Right cardiac atrium (tissue), 5 donors: ENCODE results near the gene STXBP5. TPM values are rescaled to one million over a fixed set of nuclear protein-coding genes. Genes with fewer than 3 reads are reported as not detected.

ENCODE experiments used
- ATAC-seq, 2 donors: fragments of 200-7000 bp; cut with Tn5 transposase; one replicate each; pipeline versions ENCODE4 v1.8.0 to v1.9.1; 2020; ENCODE audit warnings: moderate library complexity in 2 of 2, mild to moderate bottlenecking in 1 of 2
- DNase-seq, 3 donors: peaks; one replicate each; pipeline ENCODE4 v3.0.0-alpha.2; 2020
- H3K27ac ChIP-seq: one replicate; pipeline ENCODE4 v1.5.1; 2013; ENCODE audit warnings: mild to moderate bottlenecking, low read length, control low read depth, moderate library complexity
- H3K27me3 ChIP-seq: one replicate; pipeline ENCODE4 v1.6.1; 2013; ENCODE audit not compliant: control insufficient read depth, insufficient read depth
- H3K4me1 ChIP-seq: one replicate; pipeline ENCODE4 v1.6.1; 2013; ENCODE audit warnings: low read length; ENCODE audit not compliant: control insufficient read depth, insufficient read depth
- H3K4me3 ChIP-seq: one replicate; pipeline ENCODE4 v1.5.1; 2013; ENCODE audit warnings: low read length, control low read depth
- H3K9me3 ChIP-seq: one replicate; pipeline ENCODE4 v1.6.1; 2013; ENCODE audit warnings: low read length; ENCODE audit not compliant: control insufficient read depth
- WGBS: extraction: QIAGEN DNeasy Blood & Tissue Kit; methylation state at CpG from one replicate; pipeline ENCODE4 v1.1.7; 2013; 5-methylcytosine and 5-hydroxymethylcytosine counted together
- intact Hi-C, 4 donors: fragments of 100-400 bp; cut with DNase I; formaldehyde crosslinking; loops; one replicate each; pipeline versions ENCODE4 v1.11.0 to v1.14.0; 2022 to 2023
- polyA plus RNA-seq: library from polyadenylated mRNA; stranded (reverse); fragments of 200-250 nt; gene quantifications from one replicate; pipeline ENCODE4 v1.2.3, GENCODE V29; 2013
- total RNA-seq, 4 donors: library from RNA; stranded (reverse); fragmentation: NEBNext Ultra II Directional; extraction: Animal tissue kit (Norgen Biotek cat#: 25700); gene quantifications; one replicate each; pipeline ENCODE4 v1.2.1, GENCODE V29; 2021
- donor health status: healthy with polysubstance abuse.
- donor health status: DM: no; HTN: yes; CAD: no.
- donor health status: DM: no; HTN: no; CAD: no.
- donor health status: DM: no; HTN: yes; CAD: no; lungs with severe emphysema.
- donor health status: DM: yes; HTN: yes; CAD: no.

STXBP5 gene
- total and polyA plus RNA-seq, 5 donors, result 6.4 to 13.0 (median 12.1) TPM

GRCh38 chr6:147384737-147385710, 180.8 kb downstream of the STXBP5 start:
- intact Hi-C loops, result no loop called here
- H3K27me3 ChIP-seq, result no peaks in the 10 kb centered on the region
- WGBS, result 82% methylated on average over 6 of the region's 6 CpGs
- ATAC-seq (no peak), DNase-seq (no peak)
- no peaks in the 10 kb centered on the region for H3K9me3 ChIP-seq
- H3K27ac ChIP-seq, result no peak overlapping the region
- no peaks in the 10 kb centered on the region for H3K4me1 ChIP-seq
- H3K4me3 ChIP-seq, result no peak overlapping the region

- H3K4me3 ChIP-seq, result no peak overlapping the region
- H3K9me3 ChIP-seq, result no peaks in the 10 kb centered on the region
- DNase-seq (no peak), ATAC-seq (no peak)
- no peaks in the 10 kb centered on the region for H3K27me3 ChIP-seq
- no peak overlapping the region for H3K27ac ChIP-seq
- intact Hi-C loops, result no loop called here
- H3K4me1 ChIP-seq, result no peaks in the 10 kb centered on the region
- 91% methylated on average over 1 of the region's 1 CpG for WGBS
These were observed 185.2 kb downstream of the STXBP5 start for GRCh38 chr6:147389463-147389862.

DNA sequence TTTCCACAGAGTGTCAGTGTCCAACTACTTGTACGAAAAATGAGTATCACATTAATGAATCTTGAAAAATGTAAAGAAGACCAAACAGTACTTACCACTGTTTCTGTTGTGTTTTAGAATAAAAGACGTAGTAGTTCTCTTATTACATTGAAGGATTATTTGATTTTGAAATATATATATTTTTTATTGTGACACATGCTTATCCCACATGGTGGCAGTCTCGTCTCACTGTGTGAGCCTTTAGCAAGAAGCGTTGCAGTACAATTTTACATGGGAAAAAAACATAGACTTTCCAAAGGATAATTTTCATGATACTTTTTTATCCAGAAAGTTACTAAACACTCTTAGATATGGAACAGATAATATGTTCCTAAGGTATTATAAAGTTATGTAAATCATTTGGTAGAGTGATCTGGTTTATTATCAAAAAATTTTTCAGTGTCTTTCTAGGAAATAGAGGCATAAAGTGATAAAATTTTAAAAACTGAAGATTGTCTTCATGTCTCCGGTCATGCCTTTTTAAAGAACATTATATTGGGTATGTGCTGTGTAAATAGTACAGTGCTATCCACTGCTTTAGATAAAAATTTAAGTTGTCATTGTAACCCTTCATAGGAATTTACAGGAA, 186.8 kb downstream of the STXBP5 start:
- no peaks in the 10 kb centered on the region for H3K27me3 ChIP-seq
- no peaks in the 10 kb centered on the region for H3K9me3 ChIP-seq
- no peak for DNase-seq
- no peak for ATAC-seq
- H3K4me3 ChIP-seq, result no peak overlapping the region
- WGBS, result 48% methylated on average over 5 of the region's 5 CpGs
- intact Hi-C loops, result loop anchor here in 1 of 4 donors (10.0 kb wide), 1 partner anchor 764 kb away; no protein-coding TSS in a partner anchor
- H3K27ac ChIP-seq, result no peak overlapping the region
- no peaks in the 10 kb centered on the region for H3K4me1 ChIP-seq

GRCh38 chr6:147392917-147393625, 188.9 kb downstream of the STXBP5 start:
- DNase-seq (no peak), ATAC-seq (no peak)
- no peaks in the 10 kb centered on the region for H3K9me3 ChIP-seq
- H3K4me3 ChIP-seq, result no peak overlapping the region
- H3K4me1 ChIP-seq, result no peaks in the 10 kb centered on the region
- intact Hi-C loops, result loop anchor here in 1 of 4 donors (10.0 kb wide), 1 partner anchor 762 kb away; no protein-coding TSS in a partner anchor
- 80% methylated on average over 8 of the region's 8 CpGs for WGBS
- H3K27ac ChIP-seq, result no peak overlapping the region
- no peaks in the 10 kb centered on the region for H3K27me3 ChIP-seq

GRCh38 chr6:147395158-147395557, 190.9 kb downstream of the STXBP5 start:
- Histone ChIP-seq H3K27me3 (no peaks in the 10 kb centered on the region), H3K4me3 (no peak overlapping the region), H3K9me3 (no peaks in the 10 kb centered on the region), H3K27ac (no peak overlapping the region), H3K4me1 (no peaks in the 10 kb centered on the region)
- intact Hi-C loops, result loop anchor here in 1 of 4 donors (10.0 kb wide), 1 partner anchor 760 kb away; no protein-coding TSS in a partner anchor
- 91% methylated on average over 1 of the region's 1 CpG for WGBS
- no peak for ATAC-seq
- no peak for DNase-seq

DNA sequence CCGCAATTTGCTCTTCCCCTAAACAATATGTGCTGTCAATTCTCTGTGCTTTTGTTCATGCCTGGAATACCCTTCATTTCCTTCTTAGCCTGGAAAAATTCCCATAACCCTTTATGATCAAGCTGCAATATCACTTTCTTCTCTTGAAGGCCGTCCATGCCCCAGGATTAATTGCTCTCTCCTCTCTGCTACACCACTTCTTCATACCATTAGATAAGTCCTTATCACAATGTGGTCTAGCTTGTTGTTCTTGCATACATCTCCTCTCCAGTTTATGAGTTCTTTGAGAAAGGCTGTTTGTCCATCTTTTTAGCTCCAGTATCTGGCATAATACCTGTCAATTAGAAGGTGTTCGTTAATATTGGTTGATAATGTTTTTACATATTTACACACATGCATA, 193.1 kb downstream of the STXBP5 start:
- 76% methylated on average over 3 of the region's 3 CpGs for WGBS
- no peaks in the 10 kb centered on the region for H3K4me1 ChIP-seq
- no peaks in the 10 kb centered on the region for H3K27me3 ChIP-seq
- H3K9me3 ChIP-seq, result no peaks in the 10 kb centered on the region
- DNase-seq (no peak), ATAC-seq (no peak)
- no peak overlapping the region for H3K4me3 ChIP-seq
- no peak overlapping the region for H3K27ac ChIP-seq
- intact Hi-C loops, result loop anchor here in 1 of 4 donors (10.0 kb wide), 1 partner anchor 757 kb away; no protein-coding TSS in a partner anchor

DNA sequence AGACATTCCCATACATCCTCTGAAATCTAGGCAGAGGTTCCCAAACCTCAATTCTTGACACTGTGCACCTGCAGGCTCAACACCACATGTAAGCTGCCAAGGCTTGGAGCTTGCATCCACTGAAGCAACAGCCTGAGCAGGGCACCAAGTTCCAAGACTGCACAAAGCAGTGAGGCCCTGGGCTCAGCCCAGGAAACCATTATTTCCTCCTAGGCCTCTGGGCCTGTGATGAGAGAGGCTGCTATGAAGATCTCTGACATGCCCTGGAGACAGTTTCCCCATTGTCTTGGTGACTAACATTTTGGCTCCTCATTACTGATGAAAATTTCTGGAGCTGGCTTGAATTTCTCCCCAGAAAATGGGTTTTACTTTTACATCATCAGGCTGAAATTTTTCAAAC, 196.8 kb downstream of the STXBP5 start:
- Histone ChIP-seq H3K4me3 (no peak overlapping the region), H3K4me1 (no peaks in the 10 kb centered on the region), H3K27me3 (no peaks in the 10 kb centered on the region), H3K9me3 (no peaks in the 10 kb centered on the region), H3K27ac (no peak overlapping the region)
- intact Hi-C loops, result no loop called here
- no peak for DNase-seq
- ATAC-seq, result no peak

GRCh38 chr6:147401779-147402178, 197.6 kb downstream of the STXBP5 start:
- 94% methylated on average over 5 of the region's 5 CpGs for WGBS
- DNase-seq (no peak), ATAC-seq (no peak)
- no peaks in the 10 kb centered on the region for H3K9me3 ChIP-seq
- intact Hi-C loops, result no loop called here
- H3K4me1 ChIP-seq, result no peaks in the 10 kb centered on the region
- no peak overlapping the region for H3K4me3 ChIP-seq
- H3K27ac ChIP-seq, result no peak overlapping the region
- no peaks in the 10 kb centered on the region for H3K27me3 ChIP-seq

DNA sequence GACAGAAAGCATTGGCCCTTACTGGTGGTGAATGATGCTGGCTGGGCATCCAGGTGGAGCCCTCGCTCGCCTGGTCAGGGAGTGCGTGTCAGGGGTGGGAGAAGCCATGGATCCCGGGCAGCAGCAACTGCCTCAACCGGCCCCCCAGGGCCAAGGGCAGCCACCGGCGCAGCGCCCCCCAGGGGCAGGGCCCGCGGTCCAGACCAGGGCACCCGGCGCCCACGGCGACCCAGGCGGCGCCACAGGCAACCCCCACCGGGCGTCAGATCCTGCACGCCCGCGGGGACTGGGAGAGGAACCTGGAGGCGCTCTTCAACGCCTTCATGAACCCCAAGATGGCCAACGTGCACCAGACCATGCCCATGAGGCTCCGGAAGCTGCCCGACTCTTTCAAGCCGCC, 202.6 kb downstream of the STXBP5 start:
- peak in 2 of 3 donors; percentile 31 to 40 for DNase-seq
- Histone ChIP-seq H3K27me3 (no peaks in the 10 kb centered on the region), H3K27ac (no peak overlapping the region), H3K4me3 (no peak overlapping the region), H3K9me3 (no peaks in the 10 kb centered on the region), H3K4me1 (no peaks in the 10 kb centered on the region)
- no peak for ATAC-seq
- WGBS, result 95% methylated on average over 27 of the region's 27 CpGs
- intact Hi-C loops, result no loop called here

DNA sequence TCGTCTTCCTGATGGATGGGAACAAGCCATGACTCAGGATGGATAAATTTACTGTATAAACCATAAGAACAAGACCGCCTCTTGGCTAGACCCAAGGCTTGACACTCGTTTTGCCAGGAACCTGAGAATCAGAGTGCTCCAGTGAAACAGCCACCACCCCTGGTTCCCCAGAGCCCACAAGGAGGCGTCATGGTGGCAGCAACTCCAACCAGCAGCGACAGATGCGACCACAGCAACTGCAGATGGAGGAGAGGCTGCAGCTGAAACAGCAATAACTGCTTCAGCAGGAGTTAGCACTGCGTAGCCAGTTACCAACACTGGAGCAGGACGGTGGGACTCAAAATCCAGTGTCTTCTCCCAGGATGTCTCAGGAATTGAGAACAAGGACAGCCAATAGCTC, 203.4 kb downstream of the STXBP5 start:
- intact Hi-C loops, result no loop called here
- ATAC-seq (no peak), DNase-seq (no peak)
- Histone ChIP-seq H3K4me3 (no peak overlapping the region), H3K27ac (no peak overlapping the region), H3K4me1 (no peaks in the 10 kb centered on the region), H3K9me3 (no peaks in the 10 kb centered on the region), H3K27me3 (no peaks in the 10 kb centered on the region)
- 81% methylated on average over 8 of the region's 8 CpGs for WGBS

DNA sequence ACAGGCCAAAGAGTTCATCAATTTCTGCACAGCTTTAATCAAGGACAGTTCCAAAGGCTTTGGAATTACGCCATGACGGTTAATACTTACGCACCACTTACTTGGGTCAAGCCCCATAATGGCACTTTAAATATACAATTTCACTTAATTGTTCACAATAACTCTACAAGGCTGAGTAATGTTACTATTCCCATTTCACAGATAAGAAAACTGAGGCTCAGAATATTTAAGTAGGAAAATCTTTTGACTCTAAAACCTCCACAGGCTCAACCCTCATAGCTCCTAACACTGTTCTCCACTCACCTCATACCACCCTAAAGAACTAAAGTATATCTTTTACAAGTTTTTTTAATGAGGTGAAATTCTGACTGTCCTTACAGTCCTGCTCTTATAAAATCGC, 212.4 kb downstream of the STXBP5 start:
- H3K4me3 ChIP-seq, result no peak overlapping the region
- H3K27me3 ChIP-seq, result no peaks in the 10 kb centered on the region
- DNase-seq, result no peak
- no peaks in the 10 kb centered on the region for H3K9me3 ChIP-seq
- no peaks in the 10 kb centered on the region for H3K4me1 ChIP-seq
- intact Hi-C loops, result no loop called here
- H3K27ac ChIP-seq, result no peak overlapping the region
- no peak for ATAC-seq
- 93% methylated on average over 4 of the region's 4 CpGs for WGBS
